BJ (cell line): ENCODE measurements around the gene OIT3. TPM values are rescaled to one million over a fixed set of nuclear protein-coding genes. Genes with fewer than 3 reads are reported as not detected.
"Not testable (repeated sequence)": the region's sequence is repeated elsewhere in the genome, so short reads cannot be mapped to it uniquely, and the experiment has no call there.

Experiments
- CTCF ChIA-PET: fragments of 350-600 bp; formaldehyde crosslinking; extraction: SDS; loops from one replicate; lab custom pipeline; 2021; ENCODE audit warnings: antibody characterized with exemption, inconsistent platforms; lab: Yijun Ruan, JAX
- POLR2A ChIA-PET: fragments of 300-600 bp; sonication (Branson Sonifier 250); formaldehyde crosslinking; extraction: SDS; loops from one replicate; lab custom pipeline; 2021; ENCODE audit warnings: antibody characterized with exemption; lab: Charles Lee
- DNase-seq: peaks from one replicate; pipeline ENCODE4 v3.0.0-alpha.2; 2011; ENCODE audit warnings: low read depth
- H3K27me3 ChIP-seq: 2 replicates; pipeline ENCODE4 v1.6.0; 2011; ENCODE audit warnings: low read length; ENCODE audit not compliant: control insufficient read depth, insufficient read depth
- H3K36me3 ChIP-seq: 2 replicates; pipeline ENCODE4 v1.5.1; 2011; ENCODE audit warnings: low read length; ENCODE audit not compliant: control insufficient read depth, insufficient read depth
- H3K4me3 ChIP-seq: 2 replicates; pipeline ENCODE4 v1.5.1; 2011; ENCODE audit warnings: low read depth, mild to moderate bottlenecking, control low read depth, low read length
- CTCF ChIP-seq: IDR thresholded peaks from 2 replicates; pipeline ENCODE4 v1.5.1; 2011; ENCODE audit warnings: low read depth, mild to moderate bottlenecking, control low read depth, inconsistent platforms, low read length, moderate library complexity; ENCODE audit not compliant: insufficient read depth
- polyA plus RNA-seq: library from polyadenylated mRNA; depleted of rRNA; stranded (reverse); fragments of >200 nt; gene quantifications from 2 replicates; pipeline ENCODE4 v1.2.3, GENCODE V29; 2011

Gene OIT3
- polyA plus RNA-seq, 1 experiment = not detected

DNA sequence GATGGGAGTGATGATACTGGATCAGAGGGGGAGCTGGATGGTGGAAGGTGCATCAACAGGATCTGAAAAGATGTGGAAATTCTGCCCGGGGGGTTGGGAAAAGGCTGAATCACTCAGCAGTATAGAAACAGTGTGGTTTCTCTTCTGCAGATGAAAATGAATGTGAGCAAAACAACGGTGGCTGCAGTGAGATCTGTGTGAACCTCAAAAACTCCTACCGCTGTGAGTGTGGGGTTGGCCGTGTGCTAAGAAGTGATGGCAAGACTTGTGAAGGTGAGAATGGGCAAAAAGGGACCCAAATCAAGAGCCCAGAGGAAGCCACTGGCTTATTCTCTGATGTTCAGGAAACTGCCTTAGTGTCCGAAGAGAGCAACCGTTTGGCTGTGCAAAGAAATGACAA, 12.9 kb downstream of the OIT3 start:
- ChIA-PET POLR2A (no interaction called here), CTCF (interaction anchor here (0.8 kb wide), 1 partner anchor 13 kb away, joined by 3 read pairs; no protein-coding TSS in a partner anchor)
- no peak for DNase-seq
- Histone ChIP-seq H3K4me3 (no peak overlapping the region), H3K36me3 (no peaks in the 10 kb centered on the region), H3K27me3 (no peaks in the 10 kb centered on the region)
- no peak for TF ChIP-seq CTCF

GRCh38 chr10:72910705-72911104, 17.2 kb downstream of the OIT3 start:
- no peak for TF ChIP-seq CTCF
- H3K27me3 ChIP-seq = no peaks in the 10 kb centered on the region
- POLR2A ChIA-PET = no interaction called here
- no peaks in the 10 kb centered on the region for H3K36me3 ChIP-seq
- DNase-seq = no peak
- CTCF ChIA-PET = no interaction called here
- no peak overlapping the region for H3K4me3 ChIP-seq

GRCh38 chr10:72911758-72912157, 18.2 kb downstream of the OIT3 start:
- no peak overlapping the region for H3K4me3 ChIP-seq

DNA sequence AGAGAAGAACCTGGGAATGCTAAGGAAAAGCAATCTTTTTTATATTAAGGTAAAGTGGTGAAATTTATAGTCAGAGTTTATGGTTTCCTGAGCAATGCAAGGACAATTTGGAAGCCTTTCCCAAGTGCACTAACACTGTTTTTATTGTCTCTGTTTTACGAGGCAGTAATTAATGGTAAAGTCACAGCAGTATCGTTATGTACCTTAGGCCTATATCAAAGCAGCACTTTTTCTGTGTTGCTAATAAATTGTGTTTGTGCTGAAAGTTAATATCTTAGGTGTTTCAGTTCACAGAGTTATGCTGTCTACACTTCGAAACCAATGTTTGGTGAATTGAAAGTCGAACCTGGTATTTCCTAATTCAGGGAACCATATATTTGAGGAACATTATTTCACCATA, 19.2 kb downstream of the OIT3 start:
- H3K36me3 ChIP-seq = no peaks in the 10 kb centered on the region
- no peak for TF ChIP-seq CTCF
- H3K4me3 ChIP-seq = no peak overlapping the region
- no peaks in the 10 kb centered on the region for H3K27me3 ChIP-seq
- ChIA-PET CTCF (no interaction called here), POLR2A (no interaction called here)
- DNase-seq = no peak

More at GRCh38 chr10:72911758-72912157, 18.2 kb downstream of the OIT3 start:
- no peaks in the 10 kb centered on the region for H3K27me3 ChIP-seq
- TF ChIP-seq CTCF = no peak
- CTCF ChIA-PET = no interaction called here
- DNase-seq = no peak
- POLR2A ChIA-PET = no interaction called here
- H3K36me3 ChIP-seq = no peaks in the 10 kb centered on the region

DNA sequence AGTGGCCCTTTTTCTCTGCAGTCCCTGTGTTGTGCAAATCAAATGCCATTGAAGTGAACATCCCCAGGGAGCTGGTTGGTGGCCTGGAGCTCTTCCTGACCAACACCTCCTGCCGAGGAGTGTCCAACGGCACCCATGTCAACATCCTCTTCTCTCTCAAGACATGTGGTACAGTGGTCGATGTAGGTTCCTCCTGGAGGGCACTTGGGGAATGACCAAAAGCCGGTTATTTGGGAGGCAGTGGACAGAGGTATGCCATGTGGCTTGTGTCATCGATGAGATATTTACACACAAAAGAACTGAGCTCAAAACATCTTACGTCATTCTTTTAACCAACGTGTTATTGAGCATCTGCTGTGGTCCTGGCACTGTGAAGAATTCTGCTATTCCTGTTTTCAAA, 19.7 kb downstream of the OIT3 start:
- POLR2A ChIA-PET = no interaction called here
- Histone ChIP-seq H3K4me3 (no peak overlapping the region), H3K36me3 (no peaks in the 10 kb centered on the region), H3K27me3 (no peaks in the 10 kb centered on the region)
- TF ChIP-seq CTCF = no peak
- no peak for DNase-seq
- CTCF ChIA-PET = no interaction called here

DNA sequence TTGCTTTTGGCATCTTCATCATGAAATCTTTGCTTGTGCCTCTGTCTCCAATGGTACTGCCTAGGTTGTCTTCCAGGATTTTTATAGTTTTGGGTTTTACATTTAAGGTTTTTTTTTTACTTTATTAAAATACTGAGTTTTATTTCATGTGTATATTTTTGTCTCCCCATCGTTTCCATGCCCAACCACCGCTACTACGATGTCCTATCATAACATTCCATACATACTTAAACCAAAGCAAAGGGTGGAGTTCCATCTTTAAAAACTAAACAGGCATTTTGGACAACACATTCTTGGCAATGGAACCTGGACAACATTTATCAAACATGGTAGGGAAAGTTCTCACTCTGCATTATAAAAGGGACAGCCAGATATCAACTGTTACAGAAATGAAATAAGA, 23.7 kb downstream of the OIT3 start:
- POLR2A ChIA-PET, H3K27me3 ChIP-seq, H3K36me3 ChIP-seq, H3K4me3 ChIP-seq: not testable (repeated sequence)
- peak; percentile 6 for DNase-seq
- CTCF ChIA-PET = interaction anchor here (0.9 kb wide), 1 partner anchor 9 kb away, joined by 6 read pairs; no protein-coding TSS in a partner anchor

GRCh38 chr10:72917803-72918332, 24.3 kb downstream of the OIT3 start:
- DNase-seq, H3K36me3 ChIP-seq, H3K27me3 ChIP-seq, H3K4me3 ChIP-seq, CTCF ChIA-PET, POLR2A ChIA-PET: not testable (repeated sequence)
